Sigmoid colon (tissue), 3 donors: ENCODE measurements around the gene ZBED4.

Experiments
- POLR2A ChIP-seq, 2 donors: fragments of 450-650 bp; IDR thresholded peaks; one replicate each; pipeline ENCODE4 v1.6.1; 2016; ENCODE audit warnings: antibody characterized with exemption in 2 of 2, mild to moderate bottlenecking in 2 of 2, moderate library complexity in 2 of 2
- TF ChIP-seq, protein P1 (sequence below), 4 experiments: fragments of 450-650 bp in 3 of 4; fragments of 200-600 bp in 1 of 4; IDR thresholded peaks; one replicate each; pipeline ENCODE4 v1.5.1; 2016 to 2019; ENCODE audit warnings: antibody characterized with exemption in 4 of 4, mild to moderate bottlenecking in 3 of 4, moderate library complexity in 2 of 4

DNA sequence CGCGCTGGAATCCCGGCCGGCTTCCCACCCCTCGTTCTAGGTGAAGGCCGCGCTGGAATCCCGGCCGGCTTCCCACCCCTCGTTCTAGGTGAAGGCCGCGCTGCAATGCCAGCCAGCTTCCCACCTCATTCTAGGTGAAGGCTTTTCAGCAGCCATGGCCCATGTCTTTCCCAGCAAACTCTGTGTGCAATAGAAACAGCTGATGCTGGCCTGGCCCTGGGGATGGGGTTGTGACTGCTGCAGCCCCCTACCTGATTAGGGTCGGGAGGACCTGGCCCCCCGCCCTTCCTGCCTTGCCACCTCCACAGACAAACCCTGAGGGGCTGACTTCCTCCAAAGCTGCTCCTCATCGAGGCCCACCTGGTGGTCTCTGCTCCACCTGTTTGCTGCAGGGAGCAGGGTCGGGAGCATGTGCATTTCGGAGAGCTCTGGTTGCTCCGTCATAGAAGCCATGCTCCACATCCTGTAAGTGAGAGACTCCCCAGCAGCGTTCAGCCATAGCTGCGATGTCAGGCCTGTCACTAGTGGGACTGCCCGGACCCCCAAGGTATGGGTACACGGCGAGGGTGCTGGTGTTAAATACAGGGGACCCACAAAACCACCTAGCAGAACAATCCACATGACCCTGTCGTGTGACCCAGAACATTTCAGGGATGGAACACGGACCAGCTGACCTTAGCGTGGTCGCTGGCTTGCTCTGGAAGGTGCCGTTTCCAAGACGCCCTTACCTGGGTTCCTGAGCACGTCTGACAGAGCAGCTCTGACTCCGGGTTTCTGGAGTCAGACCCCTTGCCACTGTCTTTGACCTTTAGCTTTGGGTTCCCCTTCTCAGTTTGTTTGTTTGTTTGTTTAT is 3.3 kb downstream of the ZBED4 start:
- TF ChIP-seq, protein P1, sequence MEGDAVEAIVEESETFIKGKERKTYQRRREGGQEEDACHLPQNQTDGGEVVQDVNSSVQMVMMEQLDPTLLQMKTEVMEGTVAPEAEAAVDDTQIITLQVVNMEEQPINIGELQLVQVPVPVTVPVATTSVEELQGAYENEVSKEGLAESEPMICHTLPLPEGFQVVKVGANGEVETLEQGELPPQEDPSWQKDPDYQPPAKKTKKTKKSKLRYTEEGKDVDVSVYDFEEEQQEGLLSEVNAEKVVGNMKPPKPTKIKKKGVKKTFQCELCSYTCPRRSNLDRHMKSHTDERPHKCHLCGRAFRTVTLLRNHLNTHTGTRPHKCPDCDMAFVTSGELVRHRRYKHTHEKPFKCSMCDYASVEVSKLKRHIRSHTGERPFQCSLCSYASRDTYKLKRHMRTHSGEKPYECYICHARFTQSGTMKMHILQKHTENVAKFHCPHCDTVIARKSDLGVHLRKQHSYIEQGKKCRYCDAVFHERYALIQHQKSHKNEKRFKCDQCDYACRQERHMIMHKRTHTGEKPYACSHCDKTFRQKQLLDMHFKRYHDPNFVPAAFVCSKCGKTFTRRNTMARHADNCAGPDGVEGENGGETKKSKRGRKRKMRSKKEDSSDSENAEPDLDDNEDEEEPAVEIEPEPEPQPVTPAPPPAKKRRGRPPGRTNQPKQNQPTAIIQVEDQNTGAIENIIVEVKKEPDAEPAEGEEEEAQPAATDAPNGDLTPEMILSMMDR (IDR thresholded peaks at IDR 0.05), result no peak
- no peak for TF ChIP-seq POLR2A (IDR thresholded peaks at IDR 0.05)
